NB4 (cell line): Measurements from ENCODE around the gene CLDN20.

ENCODE experiments used
- DNase-seq: peaks from one replicate; pipeline ENCODE4 v3.0.0; 2010; ENCODE audit warnings: low read depth
- H3K4me3 ChIP-seq: one replicate; pipeline ENCODE4 v1.5.1; 2011; ENCODE audit warnings: mild to moderate bottlenecking, low read depth, low read length, moderate library complexity
- MYC ChIP-seq: IDR thresholded peaks from 2 replicates; pipeline ENCODE4 v1.6.1; 2011; ENCODE audit warnings: low read depth, low read length
- POLR2A ChIP-seq: IDR thresholded peaks from 2 replicates; pipeline ENCODE4 v1.6.1; 2011; ENCODE audit warnings: mild to moderate bottlenecking; ENCODE audit not compliant: insufficient read length; ENCODE audit errors: extremely low read depth
- TF ChIP-seq, protein P1 (sequence below): IDR thresholded peaks from 2 replicates; pipeline ENCODE4 v1.6.1; 2011; ENCODE audit warnings: low read depth, low read length
- TF ChIP-seq, protein P2 (sequence below): IDR thresholded peaks from one replicate; pipeline ENCODE4 v1.5.1; 2012; ENCODE audit warnings: low read depth, low read length

The CLDN20 gene

DNA sequence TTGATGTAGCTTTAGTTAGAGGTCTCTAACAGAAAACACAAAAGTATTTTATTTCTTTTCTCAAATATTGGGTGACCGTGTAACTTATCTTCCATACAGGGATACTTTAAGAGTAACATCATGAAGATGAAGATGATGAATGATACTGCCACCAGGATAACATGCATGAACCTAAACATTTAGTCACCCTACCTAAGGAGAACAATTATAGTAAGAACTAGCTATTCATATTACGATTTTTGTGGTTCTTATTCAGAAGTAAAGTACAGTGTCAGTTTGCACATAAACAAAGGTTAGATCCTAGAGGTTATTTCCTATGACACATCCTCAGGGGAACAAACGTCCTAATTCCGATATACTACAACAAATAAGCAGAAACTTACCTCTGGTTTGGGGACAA, 21.0 kb downstream of the CLDN20 start:
- no peak overlapping the region for H3K4me3 ChIP-seq
- no peak for DNase-seq
- TF ChIP-seq, protein P1, sequence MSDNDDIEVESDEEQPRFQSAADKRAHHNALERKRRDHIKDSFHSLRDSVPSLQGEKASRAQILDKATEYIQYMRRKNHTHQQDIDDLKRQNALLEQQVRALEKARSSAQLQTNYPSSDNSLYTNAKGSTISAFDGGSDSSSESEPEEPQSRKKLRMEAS = no peak
- TF ChIP-seq, protein P2, sequence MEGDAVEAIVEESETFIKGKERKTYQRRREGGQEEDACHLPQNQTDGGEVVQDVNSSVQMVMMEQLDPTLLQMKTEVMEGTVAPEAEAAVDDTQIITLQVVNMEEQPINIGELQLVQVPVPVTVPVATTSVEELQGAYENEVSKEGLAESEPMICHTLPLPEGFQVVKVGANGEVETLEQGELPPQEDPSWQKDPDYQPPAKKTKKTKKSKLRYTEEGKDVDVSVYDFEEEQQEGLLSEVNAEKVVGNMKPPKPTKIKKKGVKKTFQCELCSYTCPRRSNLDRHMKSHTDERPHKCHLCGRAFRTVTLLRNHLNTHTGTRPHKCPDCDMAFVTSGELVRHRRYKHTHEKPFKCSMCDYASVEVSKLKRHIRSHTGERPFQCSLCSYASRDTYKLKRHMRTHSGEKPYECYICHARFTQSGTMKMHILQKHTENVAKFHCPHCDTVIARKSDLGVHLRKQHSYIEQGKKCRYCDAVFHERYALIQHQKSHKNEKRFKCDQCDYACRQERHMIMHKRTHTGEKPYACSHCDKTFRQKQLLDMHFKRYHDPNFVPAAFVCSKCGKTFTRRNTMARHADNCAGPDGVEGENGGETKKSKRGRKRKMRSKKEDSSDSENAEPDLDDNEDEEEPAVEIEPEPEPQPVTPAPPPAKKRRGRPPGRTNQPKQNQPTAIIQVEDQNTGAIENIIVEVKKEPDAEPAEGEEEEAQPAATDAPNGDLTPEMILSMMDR = no peak
- TF ChIP-seq POLR2A = no peak
- TF ChIP-seq MYC = no peak

DNA sequence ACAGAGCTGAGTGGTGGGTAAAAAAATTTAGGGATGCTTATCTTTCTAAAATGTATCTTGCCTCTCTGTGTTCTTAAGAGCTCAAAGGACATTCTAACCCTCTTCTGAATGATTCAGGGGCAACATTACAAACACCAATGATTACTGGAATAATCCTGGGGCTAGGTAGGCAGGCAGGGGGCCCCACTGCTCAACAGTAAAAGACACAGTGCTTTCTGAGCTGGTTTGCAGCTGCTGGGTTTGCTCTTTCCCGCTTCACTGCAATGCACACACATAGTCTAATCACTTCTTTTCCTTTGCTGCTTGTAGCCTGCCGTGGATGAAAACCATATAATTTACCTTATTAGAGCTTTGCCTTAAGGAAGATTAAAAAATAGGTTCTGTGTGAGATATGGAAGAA, 23.9 kb downstream of the CLDN20 start:
- TF ChIP-seq MYC (no peak), POLR2A (no peak)
- TF ChIP-seq, protein P2 = no peak
- TF ChIP-seq, protein P1 = no peak
- DNase-seq = no peak
- no peak overlapping the region for H3K4me3 ChIP-seq

DNA sequence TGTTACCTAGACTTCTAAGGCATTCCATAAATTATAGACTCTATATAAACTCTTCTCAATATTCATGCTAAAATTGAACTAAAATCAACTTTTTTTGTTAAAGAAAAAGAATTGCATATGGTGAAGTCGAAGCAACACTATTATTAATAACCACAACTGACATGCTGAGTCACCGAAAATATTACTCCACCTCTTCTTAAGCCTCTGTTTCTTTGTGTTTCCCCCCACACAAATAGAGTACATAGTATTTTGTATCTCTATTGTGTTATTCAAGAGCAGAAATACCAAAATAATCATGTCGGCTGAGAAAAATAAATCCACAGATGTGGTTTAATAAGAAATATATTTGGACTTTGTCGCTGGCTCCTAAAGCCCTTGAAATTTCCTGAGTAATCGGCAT, 26.7 kb downstream of the CLDN20 start:
- no peak overlapping the region for H3K4me3 ChIP-seq
- TF ChIP-seq POLR2A (no peak), MYC (no peak)
- TF ChIP-seq, protein P2 = no peak
- TF ChIP-seq, protein P1 = no peak
- DNase-seq = no peak

DNA sequence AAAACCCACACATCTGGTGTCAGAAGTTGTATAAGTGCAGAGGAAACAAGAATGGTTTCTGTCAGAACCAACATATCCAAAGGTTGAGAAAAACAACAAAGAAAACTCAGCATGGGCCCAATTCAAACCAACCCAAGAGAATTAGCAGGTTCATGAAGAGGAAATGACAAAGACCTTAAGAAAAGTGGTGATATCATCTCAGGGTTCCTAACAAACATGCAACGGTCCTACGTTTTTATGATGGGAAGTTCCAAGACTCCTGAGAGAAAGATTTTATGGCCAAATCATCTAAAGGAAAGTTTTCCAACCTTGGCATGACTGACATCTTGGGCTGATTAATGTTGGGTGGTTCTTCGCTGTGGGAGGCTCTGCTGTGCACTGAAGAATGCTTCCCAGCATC, 27.5 kb downstream of the CLDN20 start:
- no peak overlapping the region for H3K4me3 ChIP-seq
- TF ChIP-seq POLR2A (no peak), MYC (no peak)
- TF ChIP-seq, protein P1 = no peak
- TF ChIP-seq, protein P2 = no peak
- no peak for DNase-seq

DNA sequence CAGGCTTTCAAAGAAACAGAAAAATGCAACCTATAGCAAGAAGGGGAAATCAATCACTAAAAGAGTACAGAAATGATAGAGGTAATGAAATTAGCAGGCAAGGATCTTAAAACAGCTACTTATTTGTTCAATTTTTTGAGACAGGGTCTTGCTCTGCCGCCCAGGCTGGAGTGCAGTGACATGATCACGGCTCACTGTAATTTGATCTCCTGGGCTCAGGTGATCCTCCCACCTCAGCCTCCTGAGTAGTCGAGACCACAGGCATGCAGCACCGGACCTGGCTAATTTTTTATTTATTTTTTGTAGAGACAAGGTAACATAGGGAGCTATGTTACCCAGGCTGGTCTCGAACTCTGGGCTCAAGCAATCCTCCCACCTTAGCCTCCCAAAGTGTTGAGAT, 28.9 kb downstream of the CLDN20 start:
- TF ChIP-seq, protein P2 = no peak
- TF ChIP-seq MYC (no peak), POLR2A (no peak)
- TF ChIP-seq, protein P1 = no peak
- DNase-seq = no peak
- no peak overlapping the region for H3K4me3 ChIP-seq

DNA sequence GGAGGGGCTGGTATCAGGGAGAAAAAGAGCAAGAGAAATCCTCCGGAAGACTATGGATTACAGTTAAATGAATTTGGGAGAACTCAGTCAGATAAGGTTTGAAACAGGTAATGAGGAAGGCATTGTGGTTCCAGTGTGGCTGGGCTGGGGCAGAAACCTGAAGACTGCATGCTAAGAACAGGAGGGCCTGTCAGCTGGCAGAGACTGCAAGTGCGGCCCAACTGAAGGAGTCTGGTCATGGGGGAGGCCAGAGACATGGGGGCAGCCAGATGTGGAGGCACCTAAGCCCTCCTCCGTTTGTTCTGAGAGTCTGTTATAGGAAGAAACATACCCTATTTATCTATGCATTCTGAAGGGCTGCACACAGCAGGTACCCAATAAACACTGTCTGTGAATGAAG, 33.9 kb downstream of the CLDN20 start:
- no peak for TF ChIP-seq MYC
- TF ChIP-seq, protein P2 = no peak
- TF ChIP-seq, protein P1 = no peak
- TF ChIP-seq POLR2A = no peak
- DNase-seq = no peak
- H3K4me3 ChIP-seq = no peak overlapping the region
